HG02840 (cell line): Measurements from ENCODE around the gene ETS1.

Experiments used
- ATAC-seq: cut with Tn5 transposase; IDR thresholded peaks from one replicate; pipeline ENCODE4 v1.9.1; 2021; ENCODE audit warnings: mild to moderate bottlenecking, moderate library complexity, moderate number of reproducible peaks; ENCODE audit not compliant: unreplicated experiment, low FRiP score

ETS1 gene

GRCh38 chr11:128492461-128492860 lies 94.9 kb downstream of the ETS1 start:
- no peak for ATAC-seq

GRCh38 chr11:128491195-128491936 lies 96.0 kb downstream of the ETS1 start:
- no peak for ATAC-seq

GRCh38 chr11:128490092-128490491 lies 97.3 kb downstream of the ETS1 start:
- no peak for ATAC-seq

GRCh38 chr11:128488471-128488870 lies 98.9 kb downstream of the ETS1 start:
- ATAC-seq = no peak

GRCh38 chr11:128487978-128488377 lies 99.4 kb downstream of the ETS1 start:
- no peak for ATAC-seq

GRCh38 chr11:128484172-128484571 lies 103.2 kb downstream of the ETS1 start:
- ATAC-seq = no peak

GRCh38 chr11:128483211-128483788 lies 104.1 kb downstream of the ETS1 start:
- ATAC-seq = peak; percentile 58

- peak; percentile 36 for ATAC-seq
Measured at GRCh38 chr11:128482512-128483191, 104.7 kb downstream of the ETS1 start.

GRCh38 chr11:128482092-128482491 lies 105.3 kb downstream of the ETS1 start:
- no peak for ATAC-seq

GRCh38 chr11:128481135-128481534 lies 106.2 kb downstream of the ETS1 start:
- ATAC-seq = no peak

- no peak for ATAC-seq
Measured at GRCh38 chr11:128480665-128481064, 106.7 kb downstream of the ETS1 start.

- ATAC-seq = no peak
Measured at GRCh38 chr11:128480066-128480465, 107.3 kb downstream of the ETS1 start.

GRCh38 chr11:128479144-128479543 lies 108.2 kb downstream of the ETS1 start:
- no peak for ATAC-seq

- ATAC-seq = no peak
Measured at GRCh38 chr11:128478305-128478704, 109.1 kb downstream of the ETS1 start.

GRCh38 chr11:128477811-128478210 lies 109.5 kb downstream of the ETS1 start:
- ATAC-seq = no peak

- no peak for ATAC-seq
Measured at GRCh38 chr11:128477278-128477677, 110.1 kb downstream of the ETS1 start.

- no peak for ATAC-seq
Measured at GRCh38 chr11:128476729-128477128, 110.6 kb downstream of the ETS1 start.

- ATAC-seq = no peak
Measured at GRCh38 chr11:128476049-128476448, 111.3 kb downstream of the ETS1 start.

- ATAC-seq = no peak
Measured at GRCh38 chr11:128474036-128474874, 113.1 kb downstream of the ETS1 start.

GRCh38 chr11:128473636-128474035 lies 113.7 kb downstream of the ETS1 start:
- no peak for ATAC-seq
